ENCODE measurements around the gene CEP350. TPM values are rescaled to one million over a fixed set of nuclear protein-coding genes. Genes with fewer than 3 reads are reported as not detected.
"Not testable (repeated sequence)": the region's sequence is repeated elsewhere in the genome, so short reads cannot be mapped to it uniquely, and the experiment has no call there.

CEP350 gene
- polyA plus RNA-seq, 3 donors = 6.7 to 19.8 (median 9.0) TPM

- Mint-ChIP-seq H3K9me3 (peaks cover 0 to 4% (median 2%) of the 10 kb centered on the region in 7 donors), H3K27ac (no peak overlapping the region), H3K27me3 (ENCODE audit: low read depth in 3 of 3) (no peaks in the 10 kb centered on the region), H3K36me3 (peaks cover 22 to 37% of the 10 kb centered on the region in 2 donors), H3K4me1 (peaks cover 11% of the 10 kb centered on the region), H3K4me3 (no peak overlapping the region)
- Histone ChIP-seq H3K9me3 (replicated peaks in 1 of 2; ENCODE audit: control insufficient read depth in 1 of 2, insufficient read depth in 1 of 2, low read length in 2 of 2) (no peaks in the 10 kb centered on the region), H3K27me3 (ENCODE audit: control insufficient read depth in 2 of 2, insufficient read depth in 2 of 2, low read length in 2 of 2) (no peaks in the 10 kb centered on the region), H3K4me2 (replicated peaks; ENCODE audit: extremely low read depth, low read length, poor library complexity, severe bottlenecking) (no peak overlapping the region), H3K79me2 (ENCODE audit: insufficient read depth, low read length) (peaks cover 22% of the 10 kb centered on the region), H3K9ac (ENCODE audit: insufficient read depth, low read length, poor library complexity, severe bottlenecking) (no peak overlapping the region), H3K27ac (ENCODE audit: low read depth in 1 of 2, low read length in 2 of 2) (no peak overlapping the region), H3K4me1 (ENCODE audit: control insufficient read depth in 1 of 2, insufficient read depth in 2 of 2, low read length in 2 of 2) (peaks cover 6 to 15% of the 10 kb centered on the region in 2 donors), H2AFZ (ENCODE audit: insufficient read depth, low read depth, low read length, poor library complexity, severe bottlenecking) (no peak overlapping the region), H4K20me1 (ENCODE audit: insufficient read depth, low read length) (no peaks in the 10 kb centered on the region), H3K36me3 (replicated peaks in 1 of 2; ENCODE audit: control insufficient read depth in 1 of 2, insufficient read depth in 2 of 2, low read length in 2 of 2) (peaks cover 45 to 62% of the 10 kb centered on the region in 2 donors), H3K4me3 (replicated peaks in 1 of 3; ENCODE audit: low read depth in 2 of 3, low read length in 3 of 3) (no peak overlapping the region)
- intact Hi-C loops (cut with micrococcal nuclease) = no loop called here
- no peak for DNase-seq
- no peak for TF ChIP-seq CTCF (IDR thresholded peaks at IDR 0.05)
Observed at GRCh38 chr1:180002437-180002836, 47.8 kb downstream of the CEP350 start.

DNA sequence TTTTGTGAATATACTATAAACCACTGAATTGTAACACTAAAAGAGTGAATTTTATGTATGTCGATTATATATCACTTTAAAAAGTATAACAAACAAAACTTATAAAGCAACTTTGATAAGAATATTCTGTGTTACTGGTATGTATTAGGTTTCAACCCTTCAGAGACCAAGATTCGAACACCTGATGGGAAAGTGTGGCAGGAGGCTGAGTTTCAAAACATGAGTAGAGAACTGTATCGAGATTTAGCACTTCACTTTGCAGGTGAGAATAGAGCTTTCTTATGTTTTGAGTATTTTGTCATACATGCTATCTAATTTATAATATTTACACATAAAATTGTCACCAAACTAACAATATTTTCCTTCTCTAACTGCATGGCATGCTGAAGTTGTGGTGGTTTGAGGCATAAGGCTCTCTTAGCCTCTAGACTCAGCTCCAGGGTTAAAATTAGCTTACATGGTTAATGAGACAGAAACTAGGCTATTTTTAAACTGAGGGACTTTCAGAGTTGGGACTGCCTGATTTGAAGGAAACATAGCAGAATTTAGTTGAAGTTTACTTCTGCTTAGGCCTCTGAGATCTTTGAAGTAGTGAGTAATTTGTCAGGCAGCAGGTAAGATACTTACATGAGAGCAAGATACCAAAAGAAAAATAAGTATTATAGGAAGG, 48.6 kb downstream of the CEP350 start:
- H3K27ac ChIP-seq (ENCODE audit: low read depth in 1 of 2, low read length in 2 of 2) = no peak overlapping the region
- no peak overlapping the region for H2AFZ ChIP-seq (ENCODE audit: insufficient read depth, low read depth, low read length, poor library complexity, severe bottlenecking)
- no peak for TF ChIP-seq CTCF (IDR thresholded peaks at IDR 0.05)
- Mint-ChIP-seq H3K36me3 (peaks cover 27 to 38% of the 10 kb centered on the region in 2 donors), H3K4me1 (peaks cover 11% of the 10 kb centered on the region), H3K9me3 (peaks cover 0 to 4% (median 2%) of the 10 kb centered on the region in 7 donors), H3K4me3 (no peak overlapping the region), H3K27ac (no peak overlapping the region), H3K27me3 (ENCODE audit: low read depth in 3 of 3) (no peaks in the 10 kb centered on the region)
- H3K4me2 ChIP-seq (replicated peaks; ENCODE audit: extremely low read depth, low read length, poor library complexity, severe bottlenecking) = no peak overlapping the region
- peaks cover 1% of the 10 kb centered on the region for H4K20me1 ChIP-seq (ENCODE audit: insufficient read depth, low read length)
- peaks cover 28% of the 10 kb centered on the region for H3K79me2 ChIP-seq (ENCODE audit: insufficient read depth, low read length)
- peaks cover 6 to 15% of the 10 kb centered on the region in 2 donors for H3K4me1 ChIP-seq (ENCODE audit: control insufficient read depth in 1 of 2, insufficient read depth in 2 of 2, low read length in 2 of 2)
- H3K4me3 ChIP-seq (replicated peaks in 1 of 3; ENCODE audit: low read depth in 2 of 3, low read length in 3 of 3) = no peak overlapping the region
- no peak overlapping the region for H3K9ac ChIP-seq (ENCODE audit: insufficient read depth, low read length, poor library complexity, severe bottlenecking)
- intact Hi-C loops (cut with micrococcal nuclease) = no loop called here
- no peak for DNase-seq
- WGBS (ENCODE audit: insufficient coverage) = no CpG with 5 or more reads among the region's 3 CpGs
- peaks cover 46 to 65% of the 10 kb centered on the region in 2 donors for H3K36me3 ChIP-seq (replicated peaks in 1 of 2; ENCODE audit: control insufficient read depth in 1 of 2, insufficient read depth in 2 of 2, low read length in 2 of 2)
- H3K27me3 ChIP-seq (ENCODE audit: control insufficient read depth in 2 of 2, insufficient read depth in 2 of 2, low read length in 2 of 2) = no peaks in the 10 kb centered on the region
- H3K9me3 ChIP-seq (replicated peaks in 1 of 2; ENCODE audit: control insufficient read depth in 1 of 2, insufficient read depth in 1 of 2, low read length in 2 of 2) = no peaks in the 10 kb centered on the region

DNA sequence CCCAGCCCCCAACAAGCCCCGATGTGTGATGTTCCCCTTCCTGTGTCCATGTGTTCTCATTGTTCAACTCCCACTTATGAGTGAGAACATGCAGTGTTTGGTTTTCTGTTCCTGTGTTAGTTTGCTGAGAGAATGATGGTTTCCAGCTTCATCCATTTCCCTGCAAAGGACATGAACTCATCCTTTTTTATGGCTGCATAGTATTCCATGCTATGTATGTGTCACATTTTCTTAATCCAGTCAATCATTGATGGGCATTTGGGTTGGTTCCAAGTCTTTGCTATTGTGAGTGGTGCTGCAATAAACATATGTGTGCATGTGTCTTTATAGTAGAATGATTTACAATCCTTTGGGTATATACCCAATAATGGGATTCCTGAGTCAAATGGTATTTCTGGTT, 52.2 kb downstream of the CEP350 start:
- H3K4me2 ChIP-seq (replicated peaks; ENCODE audit: extremely low read depth, low read length, poor library complexity, severe bottlenecking); H3K9ac ChIP-seq (ENCODE audit: insufficient read depth, low read length, poor library complexity, severe bottlenecking); DNase-seq; H3K27ac ChIP-seq (ENCODE audit: low read depth in 1 of 2, low read length in 2 of 2); H4K20me1 ChIP-seq (ENCODE audit: insufficient read depth, low read length); H3K4me1 ChIP-seq (ENCODE audit: control insufficient read depth in 1 of 2, insufficient read depth in 2 of 2, low read length in 2 of 2); intact Hi-C loops (cut with micrococcal nuclease); H3K9me3 Mint-ChIP-seq; H3K9me3 ChIP-seq (replicated peaks in 1 of 2; ENCODE audit: control insufficient read depth in 1 of 2, insufficient read depth in 1 of 2, low read length in 2 of 2); H2AFZ ChIP-seq (ENCODE audit: insufficient read depth, low read depth, low read length, poor library complexity, severe bottlenecking); H3K4me3 Mint-ChIP-seq; H3K4me3 ChIP-seq (replicated peaks in 1 of 3; ENCODE audit: low read depth in 2 of 3, low read length in 3 of 3); H3K27ac Mint-ChIP-seq; H3K27me3 ChIP-seq (ENCODE audit: control insufficient read depth in 2 of 2, insufficient read depth in 2 of 2, low read length in 2 of 2); H3K27me3 Mint-ChIP-seq (ENCODE audit: low read depth in 3 of 3); H3K4me1 Mint-ChIP-seq: not testable (repeated sequence)
- peaks cover 30% of the 10 kb centered on the region for H3K79me2 ChIP-seq (ENCODE audit: insufficient read depth, low read length)
- H3K36me3 Mint-ChIP-seq = peaks cover 44 to 47% of the 10 kb centered on the region in 2 donors
- peaks cover 58 to 93% of the 10 kb centered on the region in 2 donors for H3K36me3 ChIP-seq (replicated peaks in 1 of 2; ENCODE audit: control insufficient read depth in 1 of 2, insufficient read depth in 2 of 2, low read length in 2 of 2)
- no CpG with 5 or more reads among the region's 1 CpG for WGBS (ENCODE audit: insufficient coverage)

Data from CD14-positive monocyte (primary cell).